Measurements from ENCODE around the gene DPP6.

- TF ChIP-seq CTCF (conservative IDR thresholded peaks at IDR 0.05; ENCODE audit: low read length), result no peak
- TF ChIP-seq EZH2phosphoT487 (IDR thresholded peaks at IDR 0.05; ENCODE audit: borderline replicate concordance), result no peak
Measured at GRCh38 chr7:154426778-154427177, 374.6 kb downstream of the DPP6 start.

Data from Loucy (cell line).